H1 (cell line): ENCODE measurements around the gene ZNF845. TPM values are rescaled to one million over a fixed set of nuclear protein-coding genes. Genes with fewer than 3 reads are reported as not detected.

ENCODE experiments used
- CTCF ChIA-PET: fragments of 300-600 bp; sonication (Branson Sonifier 250); formaldehyde crosslinking; loops from one replicate; lab custom pipeline; 2021; ENCODE audit not compliant: partially characterized antibody; lab: Charles Lee
- POLR2A ChIA-PET: fragments of 300-600 bp; sonication (Branson Sonifier 250); formaldehyde crosslinking; loops from one replicate; lab custom pipeline; 2021; ENCODE audit warnings: inconsistent platforms; ENCODE audit not compliant: partially characterized antibody; lab: Charles Lee
- DNase-seq, 2 experiments: peaks; one replicate each; pipeline versions ENCODE4 v3.0.0 to v3.0.0-alpha.2; 2010 to 2022; ENCODE audit warnings: low spot score in 2 of 2, low read depth in 1 of 2, mixed read lengths in 1 of 2
- FAIRE-seq: peaks from 2 replicates; lab custom pipeline; 2011; peaks lifted over from hg19 to GRCh38; lab: Jason Lieb, UNC
- H2AFZ ChIP-seq: 2 replicates; pipeline ENCODE4 v1.8.1; 2012; ENCODE audit warnings: low read length, inconsistent platforms
- H2AK5ac ChIP-seq: 2 replicates; pipeline ENCODE4 v1.6.1; 2013; ENCODE audit warnings: low read depth, low read length
- H2BK120ac ChIP-seq: replicated peaks from 2 replicates; pipeline ENCODE3; 2013; ENCODE audit warnings: low read depth, low read length, inconsistent platforms
- H2BK12ac ChIP-seq: 2 replicates; pipeline ENCODE4 v1.6.1; 2013; ENCODE audit warnings: low read depth, low read length
- H2BK15ac ChIP-seq: 2 replicates; pipeline ENCODE4 v1.6.1; 2013; ENCODE audit warnings: low read length
- H2BK20ac ChIP-seq: 2 replicates; pipeline ENCODE4 v1.6.1; 2013; ENCODE audit warnings: low read length
- H2BK5ac ChIP-seq: 2 replicates; pipeline ENCODE4 v1.6.1; 2013; ENCODE audit warnings: low read depth, low read length
- H3K14ac ChIP-seq: 2 replicates; pipeline ENCODE4 v1.6.1; 2013; ENCODE audit warnings: inconsistent platforms; ENCODE audit not compliant: insufficient read length
- H3K18ac ChIP-seq: 2 replicates; pipeline ENCODE4 v1.6.1; 2013; ENCODE audit warnings: low read length; ENCODE audit errors: extremely low read depth
- H3K23ac ChIP-seq: 2 replicates; pipeline ENCODE4 v1.6.1; 2013; ENCODE audit warnings: inconsistent platforms; ENCODE audit not compliant: insufficient read length
- H3K23me2 ChIP-seq: 2 replicates; pipeline ENCODE4 v1.6.1; 2013; ENCODE audit warnings: low read depth, low read length
- H3K27ac ChIP-seq: 2 replicates; pipeline ENCODE4 v1.6.1; 2011; ENCODE audit warnings: low read depth, low read length, inconsistent platforms
- H3K27me3 ChIP-seq, 4 experiments: replicated peaks in 1 of 4; 1 replicate in 1 of 4; 2 replicates in 3 of 4; pipeline versions ENCODE4 v1.6.1 to v1.8.1; 2011 to 2013; ENCODE audit warnings: low read length in 3 of 4, mild to moderate bottlenecking in 3 of 4, inconsistent platforms in 2 of 4, mixed read lengths in 2 of 4, moderate library complexity in 1 of 4; ENCODE audit not compliant: control insufficient read depth in 3 of 4, insufficient read depth in 3 of 4; ENCODE audit errors: extremely low read depth in 1 of 4
- H3K36me3 ChIP-seq, 4 experiments: 2 replicates each; pipeline versions ENCODE4 v1.6.1 to v1.8.1; 2011 to 2013; ENCODE audit warnings: mild to moderate bottlenecking in 4 of 4, low read length in 3 of 4, moderate library complexity in 2 of 4, control low read depth in 1 of 4, inconsistent platforms in 1 of 4; ENCODE audit not compliant: insufficient read depth in 4 of 4, control insufficient read depth in 2 of 4
- H3K4ac ChIP-seq: replicated peaks from 2 replicates; pipeline ENCODE3; 2013; ENCODE audit warnings: low read length, low read depth, mixed read lengths, inconsistent platforms; ENCODE audit not compliant: insufficient read length
- H3K4me1 ChIP-seq, 4 experiments: replicated peaks in 1 of 4; 1 replicate in 1 of 4; 2 replicates in 3 of 4; pipeline versions ENCODE4 v1.6.1 to v1.8.1; 2011 to 2013; ENCODE audit warnings: low read length in 3 of 4, inconsistent platforms in 2 of 4, mixed read lengths in 1 of 4; ENCODE audit not compliant: insufficient read depth in 4 of 4, control insufficient read depth in 3 of 4
- H3K4me2 ChIP-seq, 2 experiments: 2 replicates each; pipeline versions ENCODE4 v1.6.1 to v1.8.1; 2011 to 2013; ENCODE audit warnings: low read depth in 2 of 2, low read length in 2 of 2, control low read depth in 1 of 2, inconsistent platforms in 1 of 2, mild to moderate bottlenecking in 1 of 2; ENCODE audit not compliant: insufficient read depth in 1 of 2
- H3K4me3 ChIP-seq, 4 experiments: fragments of 200-600, 300-600 bp in 1 of 4; sonication (generic), shearing (Covaris generic), sonication (Bioruptor Twin) in 1 of 4; 2 replicates each; pipeline versions ENCODE4 v1.5.1 to v1.8.1; 2011 to 2016; ENCODE audit warnings: low read length in 4 of 4, low read depth in 3 of 4, control low read depth in 2 of 4, inconsistent platforms in 2 of 4, mild to moderate bottlenecking in 2 of 4, mixed read lengths in 1 of 4, moderate library complexity in 1 of 4; ENCODE audit not compliant: insufficient read depth in 2 of 4; ENCODE audit errors: extremely low read depth in 1 of 4
- H3K56ac ChIP-seq: replicated peaks from 2 replicates; pipeline ENCODE3; 2013; ENCODE audit warnings: low read depth, mild to moderate bottlenecking, mixed read lengths, low read length, inconsistent platforms; ENCODE audit not compliant: insufficient read length
- H3K79me1 ChIP-seq: 2 replicates; pipeline ENCODE4 v1.6.1; 2013; ENCODE audit warnings: low read depth, low read length, control low read depth
- H3K79me2 ChIP-seq, 2 experiments: 2 replicates each; pipeline versions ENCODE4 v1.6.1 to v1.8.1; 2012 to 2013; ENCODE audit warnings: low read length in 2 of 2, mild to moderate bottlenecking in 2 of 2, inconsistent platforms in 1 of 2; ENCODE audit not compliant: insufficient read depth in 2 of 2, control insufficient read depth in 1 of 2
- H3K9ac ChIP-seq, 4 experiments: replicated peaks in 1 of 4; 1 replicate in 1 of 4; 2 replicates in 3 of 4; pipeline versions ENCODE4 v1.6.1 to v1.8.1; 2011 to 2013; ENCODE audit warnings: low read depth in 3 of 4, low read length in 3 of 4, control low read depth in 2 of 4, mild to moderate bottlenecking in 2 of 4, moderate library complexity in 2 of 4, inconsistent platforms in 1 of 4; ENCODE audit errors: extremely low read depth in 1 of 4
- H3K9me3 ChIP-seq, 2 experiments: 2 replicates each; pipeline versions ENCODE4 v1.6.1 to v1.8.1; 2012 to 2013; ENCODE audit warnings: mild to moderate bottlenecking in 2 of 2, moderate library complexity in 2 of 2, control low read depth in 1 of 2, inconsistent platforms in 1 of 2, low read depth in 1 of 2, low read length in 1 of 2, mixed read lengths in 1 of 2; ENCODE audit not compliant: insufficient read depth in 2 of 2
- H4K20me1 ChIP-seq, 2 experiments: replicated peaks in 1 of 2; 2 replicates each; pipeline versions ENCODE3 to v1.8.1; 2011 to 2013; ENCODE audit warnings: inconsistent platforms in 2 of 2, low read length in 2 of 2, mild to moderate bottlenecking in 1 of 2; ENCODE audit not compliant: insufficient read depth in 2 of 2, control insufficient read depth in 1 of 2
- H4K5ac ChIP-seq: 2 replicates; pipeline ENCODE4 v1.6.1; 2013; ENCODE audit warnings: low read length, low read depth, mixed read lengths, inconsistent platforms; ENCODE audit not compliant: insufficient read length
- H4K8ac ChIP-seq: 2 replicates; pipeline ENCODE4 v1.8.0; 2013; ENCODE audit warnings: mild to moderate bottlenecking, moderate library complexity, low read length, inconsistent platforms; ENCODE audit not compliant: insufficient read depth; ENCODE audit errors: extremely low read depth
- H4K91ac ChIP-seq: replicated peaks from 2 replicates; pipeline ENCODE3; 2013; ENCODE audit warnings: low read length, mixed read lengths, inconsistent platforms; ENCODE audit not compliant: insufficient read length
- ATF2 ChIP-seq: IDR thresholded peaks from 2 replicates; pipeline ENCODE4 v1.6.1; 2012; ENCODE audit warnings: low read length, inconsistent platforms
- JUND ChIP-seq: IDR thresholded peaks from 2 replicates; pipeline ENCODE4 v1.6.1; 2011; ENCODE audit warnings: mild to moderate bottlenecking, improper control_type of control experiment, low read length
- KDM5A ChIP-seq: fragments of 200-600 bp; IDR thresholded peaks from 2 replicates; pipeline ENCODE4 v1.7.1; 2012; ENCODE audit warnings: mild to moderate bottlenecking, low read length, inconsistent platforms, mixed read lengths
- PHF8 ChIP-seq: fragments of 200-600 bp; sonication (generic); conservative IDR thresholded peaks from 2 replicates; pipeline ENCODE4 v1.7.1; 2012; ENCODE audit warnings: low read depth, mild to moderate bottlenecking, inconsistent platforms, low read length, moderate library complexity
- WGBS, 2 experiments: shearing (Covaris generic) in 1 of 2; methylation state at CpG; one replicate each; pipeline versions ENCODE4 v1.1.6 to v1.1.7; 2013 to 2015; ENCODE audit warnings: low lambda C conversion rate in 2 of 2, mixed read lengths in 2 of 2, inconsistent platforms in 1 of 2, low coverage in 1 of 2, missing lambda C conversion rate in 1 of 2; ENCODE audit not compliant: insufficient replicate concordance in 2 of 2, insufficient coverage in 1 of 2, insufficient read length in 1 of 2; ENCODE audit errors: extremely low coverage in 1 of 2, missing lambda C conversion rate in 1 of 2; 5-methylcytosine and 5-hydroxymethylcytosine counted together
- polyA plus RNA-seq, 7 experiments: library from polyadenylated mRNA; depleted of rRNA in 3 of 7; stranded (reverse) in 5 of 7; unstranded in 2 of 7; fragments of >200 nt in 5 of 7; fragments of 200-250 nt in 2 of 7; gene quantifications; 1 replicate in 5 of 7; 2 replicates in 1 of 7; 4 replicates in 1 of 7; pipeline versions ENCODE4 v1.2.1 to v1.2.3, GENCODE V29; 2011 to 2013; ENCODE audit warnings: missing spikeins in 2 of 7, mixed read lengths in 2 of 7
- total RNA-seq: library from RNA; stranded (reverse); fragmentation: NEBNext Ultra II Directional; extraction: Animal tissue kit (Norgen Biotek cat#: 25700); gene quantifications from 2 replicates; pipeline ENCODE4 v1.2.1, GENCODE V29; 2021
- TF ChIP-seq, protein P1 (sequence below): IDR thresholded peaks from 2 replicates; pipeline ENCODE4 v1.6.1; 2012; ENCODE audit warnings: inconsistent platforms

Gene ZNF845
- total and polyA plus RNA-seq, 2 of the 8 experiments (the other 6 are each of a cell fraction or from before 2014, with no cell fraction given) = 3.6 to 22.5 TPM

- no peaks in the 10 kb centered on the region for H3K4me1 ChIP-seq
- 0 out of 2 replicates have a peak overlapping the region, but pooled peaks have one; percentile 1 for H3K27ac ChIP-seq
- CTCF ChIA-PET = interaction anchor here (0.6 to 2.4 kb wide), 3 partner anchors 24 to 248 kb away, joined by 3 to 5 read pairs (median 5); no protein-coding TSS in a partner anchor
- no peak overlapping the region for H3K18ac ChIP-seq
- H3K36me3 ChIP-seq = no peaks in the 10 kb centered on the region; a peak in 2 of 8 replicates
- H2BK15ac ChIP-seq = no peak overlapping the region
- H3K27me3 ChIP-seq = no peaks in the 10 kb centered on the region
- no peak overlapping the region for H3K56ac ChIP-seq
- H2AK5ac ChIP-seq = no peak overlapping the region
- peak overlapping the region; percentile 44 to 68 for H3K4me2 ChIP-seq
- peaks cover 0 to 18% of the 10 kb centered on the region in 2 experiments; a peak in 1 of 4 replicates for H3K79me2 ChIP-seq
- H4K8ac ChIP-seq = 0 out of 2 replicates have a peak overlapping the region, but pooled peaks have one; percentile 57
- H3K4ac ChIP-seq = no peak overlapping the region
- H4K91ac ChIP-seq = no peak overlapping the region
- DNase-seq = no peak
- H2BK12ac ChIP-seq = 0 out of 2 replicates have a peak overlapping the region, but pooled peaks have one; percentile 68
- H3K23me2 ChIP-seq = no peaks in the 10 kb centered on the region; the same call in 1 of the 2 replicates
- FAIRE-seq = peak; percentile 32
- TF ChIP-seq, protein P1, sequence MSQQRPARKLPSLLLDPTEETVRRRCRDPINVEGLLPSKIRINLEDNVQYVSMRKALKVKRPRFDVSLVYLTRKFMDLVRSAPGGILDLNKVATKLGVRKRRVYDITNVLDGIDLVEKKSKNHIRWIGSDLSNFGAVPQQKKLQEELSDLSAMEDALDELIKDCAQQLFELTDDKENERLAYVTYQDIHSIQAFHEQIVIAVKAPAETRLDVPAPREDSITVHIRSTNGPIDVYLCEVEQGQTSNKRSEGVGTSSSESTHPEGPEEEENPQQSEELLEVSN = no peak
- TF ChIP-seq ATF2 (peak; percentile 38; the same call in 1 of the 2 replicates), KDM5A (no peak), JUND (peak; percentile 75), PHF8 (no peak)
- TF ChIP-seq, all 59 proteins: peak for 2
- Histone ChIP-seq H3K4me3 (peak overlapping the region; percentile 18 to 94 (median 79); a peak in 7 of 8 replicates), H2BK120ac (no peak overlapping the region), H3K14ac (no peak overlapping the region), H3K9me3 (peaks cover 0 to 3% of the 10 kb centered on the region in 2 experiments; a peak in 2 of 4 replicates), H2BK5ac (no peak overlapping the region), H2BK20ac (no peak overlapping the region), H3K9ac (peak overlapping the region; percentile 16 to 61 (median 48); a peak in 5 of 7 replicates), H3K79me1 (peaks cover 2% of the 10 kb centered on the region), H3K23ac (no peak overlapping the region), H4K5ac (no peak overlapping the region), H2AFZ (peak overlapping the region; percentile 90), H4K20me1 (no peaks in the 10 kb centered on the region)
- WGBS, 2 experiments = 5% methylated on average over 14 of the region's 14 CpGs; no CpG with 5 or more reads in 1 of the 2 experiments
- POLR2A ChIA-PET = interaction anchor here (0.6 to 2.1 kb wide), 3 partner anchors 39 to 263 kb away, joined by 3 to 5 read pairs (median 5); no protein-coding TSS in a partner anchor
Measured at GRCh38 chr19:53333066-53333462, 485 bp upstream of the ZNF845 start.
